NCI-H1092 (cell line): ENCODE data around the gene KRTAP4-4.
"Not testable (repeated sequence)": the region's sequence is repeated elsewhere in the genome, so short reads cannot be mapped to it uniquely, and the experiment has no call there.

ENCODE experiments used
- DNase-seq: peaks from one replicate; lab custom pipeline; 2025; lab: John Stamatoyannopoulos, UW

KRTAP4-4 gene

GRCh38 chr17:41160648-41161047 is at the start of gene KRTAP4-4:
TSS of gene KRTAP4-4 (minus strand) at chr17:41160748. CDS start at chr17:41160691, 57 bp downstream.
- no peak for DNase-seq

- no peak for DNase-seq
Measured at GRCh38 chr17:41199421-41200078, 39.0 kb upstream of the KRTAP4-4 start.

- DNase-seq: no peak
Measured at GRCh38 chr17:41196068-41196467, 35.5 kb upstream of the KRTAP4-4 start.

GRCh38 chr17:41190328-41190727 is 29.8 kb upstream of the KRTAP4-4 start:
- no peak for DNase-seq

- not testable (repeated sequence) for DNase-seq
Measured at GRCh38 chr17:41189837-41190318, 29.3 kb upstream of the KRTAP4-4 start, which contains the start of gene KRTAP9-1. TSS of gene KRTAP9-1 (plus strand) at chr17:41189887. CDS start at chr17:41189887, 0 bp downstream.

- DNase-seq: no peak
Measured at GRCh38 chr17:41186872-41187271, 26.3 kb upstream of the KRTAP4-4 start.

GRCh38 chr17:41185001-41185400 is 24.5 kb upstream of the KRTAP4-4 start:
- no peak for DNase-seq

GRCh38 chr17:41184480-41184961 is 24.0 kb upstream of the KRTAP4-4 start, which contains the start of gene KRTAP4-1:
TSS of gene KRTAP4-1 (minus strand) at chr17:41184911. CDS start at chr17:41184854, 57 bp downstream.
- DNase-seq: no peak

GRCh38 chr17:41178843-41179616 is 18.5 kb upstream of the KRTAP4-4 start:
- DNase-seq: no peak

- DNase-seq: no peak
Measured at GRCh38 chr17:41178341-41178740, 17.8 kb upstream of the KRTAP4-4 start.

- DNase-seq: no peak
Measured at GRCh38 chr17:41177727-41178271, 17.3 kb upstream of the KRTAP4-4 start, which contains the start of gene KRTAP4-2. TSS of gene KRTAP4-2 (minus strand) at chr17:41178221. CDS start at chr17:41178164, 57 bp downstream.

GRCh38 chr17:41176744-41177387 is 16.3 kb upstream of the KRTAP4-4 start:
- DNase-seq: no peak

GRCh38 chr17:41171886-41172285 is 11.3 kb upstream of the KRTAP4-4 start:
- DNase-seq: no peak

GRCh38 chr17:41168121-41168520 is 7.6 kb upstream of the KRTAP4-4 start, which contains the start of gene KRTAP4-3:
TSS of gene KRTAP4-3 (minus strand) at chr17:41168221. CDS start at chr17:41168172, 49 bp downstream.
- no peak for DNase-seq

GRCh38 chr17:41167561-41167960 is 7.0 kb upstream of the KRTAP4-4 start:
- no peak for DNase-seq

- DNase-seq: no peak
Measured at GRCh38 chr17:41163828-41164227, 3.3 kb upstream of the KRTAP4-4 start.

GRCh38 chr17:41160190-41160589 is 358 bp downstream of the KRTAP4-4 start:
- DNase-seq: not testable (repeated sequence)

GRCh38 chr17:41153856-41154255 is 6.7 kb downstream of the KRTAP4-4 start:
- no peak for DNase-seq

GRCh38 chr17:41151525-41151924 is 9.0 kb downstream of the KRTAP4-4 start:
- DNase-seq: no peak

GRCh38 chr17:41150026-41150425 is 10.5 kb downstream of the KRTAP4-4 start:
- no peak for DNase-seq

GRCh38 chr17:41149652-41149985 is 10.9 kb downstream of the KRTAP4-4 start, which contains the start of gene KRTAP4-5:
TSS of gene KRTAP4-5 (minus strand) at chr17:41149825. CDS start at chr17:41149767, 58 bp downstream.
- no peak for DNase-seq
